Ishikawa (cell line): Measurements from ENCODE around the gene KCNQ5.

Source experiments
- CEBPB ChIP-seq: IDR thresholded peaks from 2 replicates; pipeline ENCODE4 v1.6.1; 2012
- CREB1 ChIP-seq: IDR thresholded peaks from 2 replicates; pipeline ENCODE4 v1.6.1; 2012; ENCODE audit warnings: low read depth
- EGR1 ChIP-seq: IDR thresholded peaks from 2 replicates; pipeline ENCODE4 v1.6.1; 2012
- EP300 ChIP-seq: IDR thresholded peaks from 2 replicates; pipeline ENCODE4 v1.6.1; 2012; ENCODE audit warnings: borderline replicate concordance
- FOXM1 ChIP-seq: IDR thresholded peaks from 2 replicates; pipeline ENCODE4 v1.6.1; 2012; ENCODE audit warnings: low read depth, borderline replicate concordance
- NFIC ChIP-seq: IDR thresholded peaks from 2 replicates; pipeline ENCODE4 v1.6.1; 2012
- RAD21 ChIP-seq: IDR thresholded peaks from 2 replicates; pipeline ENCODE4 v1.6.1; 2012; ENCODE audit warnings: low read depth
- TAF1 ChIP-seq: IDR thresholded peaks from 2 replicates; pipeline ENCODE4 v1.6.1; 2012; ENCODE audit warnings: low read depth, mild to moderate bottlenecking
- TCF12 ChIP-seq: IDR thresholded peaks from 2 replicates; pipeline ENCODE4 v1.6.1; 2012; ENCODE audit warnings: low read depth
- TEAD4 ChIP-seq: IDR thresholded peaks from 2 replicates; pipeline ENCODE4 v1.6.1; 2012
- YY1 ChIP-seq: IDR thresholded peaks from 2 replicates; pipeline ENCODE4 v1.6.1; 2012; ENCODE audit warnings: low read depth
- ZBTB7A ChIP-seq: IDR thresholded peaks from 2 replicates; pipeline ENCODE4 v1.6.1; 2012; ENCODE audit warnings: low read depth
- TF ChIP-seq, protein P1 (sequence below): IDR thresholded peaks from 2 replicates; pipeline ENCODE4 v1.6.1; 2012; ENCODE audit warnings: low read depth, mild to moderate bottlenecking
- TF ChIP-seq, protein P2 (sequence below): IDR thresholded peaks from 2 replicates; pipeline ENCODE4 v1.6.1; 2012
- TF ChIP-seq, protein P3 (sequence below): IDR thresholded peaks from 2 replicates; pipeline ENCODE4 v1.6.1; 2012

The KCNQ5 gene

DNA sequence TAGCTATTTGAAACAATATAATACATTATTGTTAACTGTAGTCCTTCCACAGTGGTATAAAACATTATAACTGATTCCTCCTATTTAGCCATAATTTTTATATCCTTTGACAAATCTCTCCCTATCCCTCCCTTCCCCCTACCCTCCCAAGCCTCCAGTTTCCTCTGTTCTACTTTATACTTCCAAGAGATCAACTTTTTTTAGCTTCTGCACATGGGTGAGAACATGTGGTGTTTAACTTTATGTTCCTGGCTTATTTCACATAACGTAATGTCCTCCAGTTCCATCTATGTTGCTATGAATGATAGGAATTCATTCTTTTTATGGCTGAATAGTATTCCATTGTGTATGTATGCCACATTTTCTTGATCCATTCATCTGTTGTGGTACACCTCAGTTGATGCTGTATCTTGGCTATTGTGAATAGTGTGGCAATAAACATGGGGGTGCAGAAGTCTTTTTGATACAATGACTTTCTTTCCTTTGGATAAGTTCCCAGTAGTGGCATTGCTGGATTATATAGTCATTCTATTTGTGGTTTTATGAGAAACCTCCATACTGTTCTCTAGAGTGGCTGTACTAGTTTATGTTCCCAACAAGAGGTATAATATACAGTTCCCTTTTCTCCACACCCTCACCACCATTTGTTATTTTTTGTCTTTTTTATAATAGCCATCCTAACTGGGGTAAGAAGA is 205.0 kb downstream of the KCNQ5 start:
- TF ChIP-seq RAD21, result no peak
- TF ChIP-seq, protein P1, sequence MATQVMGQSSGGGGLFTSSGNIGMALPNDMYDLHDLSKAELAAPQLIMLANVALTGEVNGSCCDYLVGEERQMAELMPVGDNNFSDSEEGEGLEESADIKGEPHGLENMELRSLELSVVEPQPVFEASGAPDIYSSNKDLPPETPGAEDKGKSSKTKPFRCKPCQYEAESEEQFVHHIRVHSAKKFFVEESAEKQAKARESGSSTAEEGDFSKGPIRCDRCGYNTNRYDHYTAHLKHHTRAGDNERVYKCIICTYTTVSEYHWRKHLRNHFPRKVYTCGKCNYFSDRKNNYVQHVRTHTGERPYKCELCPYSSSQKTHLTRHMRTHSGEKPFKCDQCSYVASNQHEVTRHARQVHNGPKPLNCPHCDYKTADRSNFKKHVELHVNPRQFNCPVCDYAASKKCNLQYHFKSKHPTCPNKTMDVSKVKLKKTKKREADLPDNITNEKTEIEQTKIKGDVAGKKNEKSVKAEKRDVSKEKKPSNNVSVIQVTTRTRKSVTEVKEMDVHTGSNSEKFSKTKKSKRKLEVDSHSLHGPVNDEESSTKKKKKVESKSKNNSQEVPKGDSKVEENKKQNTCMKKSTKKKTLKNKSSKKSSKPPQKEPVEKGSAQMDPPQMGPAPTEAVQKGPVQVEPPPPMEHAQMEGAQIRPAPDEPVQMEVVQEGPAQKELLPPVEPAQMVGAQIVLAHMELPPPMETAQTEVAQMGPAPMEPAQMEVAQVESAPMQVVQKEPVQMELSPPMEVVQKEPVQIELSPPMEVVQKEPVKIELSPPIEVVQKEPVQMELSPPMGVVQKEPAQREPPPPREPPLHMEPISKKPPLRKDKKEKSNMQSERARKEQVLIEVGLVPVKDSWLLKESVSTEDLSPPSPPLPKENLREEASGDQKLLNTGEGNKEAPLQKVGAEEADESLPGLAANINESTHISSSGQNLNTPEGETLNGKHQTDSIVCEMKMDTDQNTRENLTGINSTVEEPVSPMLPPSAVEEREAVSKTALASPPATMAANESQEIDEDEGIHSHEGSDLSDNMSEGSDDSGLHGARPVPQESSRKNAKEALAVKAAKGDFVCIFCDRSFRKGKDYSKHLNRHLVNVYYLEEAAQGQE, result no peak
- TF ChIP-seq TEAD4, result no peak
- TF ChIP-seq, protein P2, sequence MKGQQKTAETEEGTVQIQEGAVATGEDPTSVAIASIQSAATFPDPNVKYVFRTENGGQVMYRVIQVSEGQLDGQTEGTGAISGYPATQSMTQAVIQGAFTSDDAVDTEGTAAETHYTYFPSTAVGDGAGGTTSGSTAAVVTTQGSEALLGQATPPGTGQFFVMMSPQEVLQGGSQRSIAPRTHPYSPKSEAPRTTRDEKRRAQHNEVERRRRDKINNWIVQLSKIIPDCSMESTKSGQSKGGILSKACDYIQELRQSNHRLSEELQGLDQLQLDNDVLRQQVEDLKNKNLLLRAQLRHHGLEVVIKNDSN, result no peak
- no peak for TF ChIP-seq FOXM1
- TF ChIP-seq, protein P3, sequence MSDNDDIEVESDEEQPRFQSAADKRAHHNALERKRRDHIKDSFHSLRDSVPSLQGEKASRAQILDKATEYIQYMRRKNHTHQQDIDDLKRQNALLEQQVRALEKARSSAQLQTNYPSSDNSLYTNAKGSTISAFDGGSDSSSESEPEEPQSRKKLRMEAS, result no peak
- no peak for TF ChIP-seq ZBTB7A
- TF ChIP-seq EP300, result no peak
- no peak for TF ChIP-seq YY1
- no peak for TF ChIP-seq TAF1
- TF ChIP-seq NFIC, result no peak
- no peak for TF ChIP-seq TCF12
- TF ChIP-seq CREB1, result no peak
- TF ChIP-seq EGR1, result no peak

DNA sequence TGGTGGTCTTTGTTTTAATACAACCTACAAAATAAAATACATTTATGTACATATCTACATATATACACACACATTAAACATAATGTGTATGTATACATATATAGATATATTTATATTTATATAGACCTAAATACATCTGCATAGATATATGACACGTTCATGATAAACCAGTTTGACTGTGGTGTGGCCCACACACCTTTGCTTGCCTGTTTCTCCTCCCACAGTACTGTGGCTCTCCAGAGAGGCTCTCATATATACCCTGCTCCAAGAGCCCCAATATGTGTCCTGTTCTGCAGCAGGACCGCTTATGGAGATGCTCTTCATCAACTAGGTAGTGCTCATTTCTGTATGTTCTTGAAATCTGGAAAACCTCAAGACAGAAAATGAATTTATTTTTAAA is 207.0 kb downstream of the KCNQ5 start:
- no peak for TF ChIP-seq EGR1
- no peak for TF ChIP-seq TCF12
- TF ChIP-seq TEAD4, result no peak
- no peak for TF ChIP-seq NFIC

DNA sequence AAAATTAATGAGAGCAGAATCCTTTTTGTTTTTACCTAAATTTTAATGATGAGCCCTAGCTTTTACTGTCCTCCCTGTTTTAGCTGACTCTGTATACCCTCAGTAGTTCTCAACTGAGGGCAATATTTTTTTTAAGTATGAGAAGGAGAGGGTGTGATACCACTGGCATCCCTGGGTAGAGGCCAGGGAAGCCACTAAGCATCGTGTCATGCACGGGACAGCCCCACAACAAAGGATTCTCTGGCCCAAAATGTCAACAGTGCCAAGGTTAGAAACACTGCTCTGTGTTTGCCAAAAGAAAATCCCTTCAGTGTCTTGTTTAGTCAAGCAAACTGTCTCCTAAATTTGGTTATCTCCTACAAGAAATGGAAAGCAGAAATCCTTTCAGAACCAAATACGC is 210.4 kb downstream of the KCNQ5 start:
- no peak for TF ChIP-seq NFIC
- no peak for TF ChIP-seq CEBPB
- TF ChIP-seq EGR1, result no peak
- TF ChIP-seq TCF12, result no peak
- TF ChIP-seq, protein P3, result no peak
- TF ChIP-seq ZBTB7A, result no peak
- TF ChIP-seq CREB1, result no peak
- TF ChIP-seq, protein P2, result no peak
- TF ChIP-seq EP300, result no peak
- no peak for TF ChIP-seq RAD21
- TF ChIP-seq TAF1, result no peak
- TF ChIP-seq, protein P1, result no peak
- no peak for TF ChIP-seq TEAD4
- no peak for TF ChIP-seq YY1
- no peak for TF ChIP-seq FOXM1

DNA sequence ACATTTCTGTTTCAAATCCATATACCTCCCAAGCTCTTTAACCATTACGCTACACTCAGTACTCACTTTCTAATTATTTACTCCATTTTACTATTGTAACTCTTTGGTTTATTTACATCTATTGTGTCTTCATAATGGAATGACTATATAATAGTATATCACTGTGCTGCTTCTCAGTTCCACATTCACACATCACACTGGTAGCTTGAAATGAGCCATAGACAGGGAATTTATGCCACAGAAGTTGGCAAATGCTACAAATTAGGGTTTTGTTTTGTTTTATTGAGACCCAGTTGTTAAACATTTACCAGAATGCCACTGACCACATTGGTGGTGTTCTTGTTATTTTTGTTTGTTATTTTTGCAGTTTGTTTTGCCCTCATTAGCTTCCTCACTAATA is 213.9 kb downstream of the KCNQ5 start:
- no peak for TF ChIP-seq CREB1
- TF ChIP-seq TEAD4, result no peak
- no peak for TF ChIP-seq EGR1
- TF ChIP-seq EP300, result no peak
- TF ChIP-seq YY1, result no peak
- no peak for TF ChIP-seq FOXM1
- no peak for TF ChIP-seq RAD21
- no peak for TF ChIP-seq TAF1
- TF ChIP-seq, protein P3, result no peak
- TF ChIP-seq ZBTB7A, result no peak
- TF ChIP-seq TCF12, result no peak
- TF ChIP-seq NFIC, result no peak
- TF ChIP-seq, protein P1, result no peak
